Suppressor macrophage treated with lipopolysaccharide for 1 hour (primary cell): Measurements from ENCODE around the gene PDZD7.
A peak's percentile ranks its signal among the peaks of the same experiment; 100 is the strongest.

ENCODE experiments used
- DNase-seq, 3 donors: peaks; one replicate each; pipeline ENCODE4 v3.0.0-alpha.2; 2020 to 2022

Gene PDZD7

DNA sequence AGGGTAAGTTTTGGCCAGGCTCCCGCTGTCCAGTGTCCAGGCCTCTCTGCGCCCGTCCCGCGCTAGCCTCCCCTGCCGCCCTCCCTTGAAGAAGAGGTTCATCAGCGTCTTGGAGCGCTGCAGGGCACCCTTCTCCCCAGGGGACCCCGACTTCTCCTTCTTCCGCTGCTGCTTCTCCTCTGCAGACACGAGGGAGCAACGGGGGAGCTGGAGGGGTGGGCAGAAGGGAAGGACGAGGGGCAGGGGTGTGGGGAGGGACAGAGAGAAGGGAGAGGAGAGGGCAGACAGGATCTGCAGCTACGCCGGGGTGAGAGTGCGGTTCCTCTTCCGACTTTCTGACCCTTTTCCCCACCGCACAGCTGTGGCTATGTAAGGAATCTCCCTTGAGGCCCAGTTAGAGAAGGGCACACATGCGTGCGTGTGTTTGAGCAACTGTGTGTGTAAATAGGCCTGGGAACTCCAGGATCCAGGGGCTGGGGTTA, 12.8 kb downstream of the PDZD7 start:
- DNase-seq, result peak; percentile 78 to 84 (median 82)

DNA sequence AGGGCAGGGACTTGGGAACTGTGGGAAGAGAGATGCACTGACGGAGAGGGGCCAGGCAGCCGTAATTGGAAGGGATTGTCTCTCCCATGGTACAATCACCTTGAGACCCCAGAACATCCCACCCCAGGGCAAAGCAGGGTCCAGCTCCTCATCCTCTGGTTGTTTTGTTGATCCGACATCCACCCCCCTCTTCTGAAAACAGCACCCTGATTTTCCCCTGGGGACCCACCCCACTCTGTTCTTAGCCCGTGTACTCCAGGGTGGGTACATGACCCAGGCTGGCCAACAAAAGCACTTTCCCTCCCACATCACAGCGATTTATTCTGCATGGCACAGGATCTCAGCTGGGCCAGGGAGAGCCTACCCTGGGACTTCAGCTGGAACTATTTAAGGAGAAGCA, 14.1 kb downstream of the PDZD7 start:
- DNase-seq, result no peak

GRCh38 chr10:101015582-101015973, 15.4 kb downstream of the PDZD7 start:
- DNase-seq, result no peak

- peak; percentile 61 to 80 (median 71) for DNase-seq
These were observed 15.9 kb downstream of the PDZD7 start for GRCh38 chr10:101014966-101015581.

GRCh38 chr10:101014230-101014884, 16.6 kb downstream of the PDZD7 start:
- DNase-seq, result peak; percentile 77 to 85 (median 84)

DNA sequence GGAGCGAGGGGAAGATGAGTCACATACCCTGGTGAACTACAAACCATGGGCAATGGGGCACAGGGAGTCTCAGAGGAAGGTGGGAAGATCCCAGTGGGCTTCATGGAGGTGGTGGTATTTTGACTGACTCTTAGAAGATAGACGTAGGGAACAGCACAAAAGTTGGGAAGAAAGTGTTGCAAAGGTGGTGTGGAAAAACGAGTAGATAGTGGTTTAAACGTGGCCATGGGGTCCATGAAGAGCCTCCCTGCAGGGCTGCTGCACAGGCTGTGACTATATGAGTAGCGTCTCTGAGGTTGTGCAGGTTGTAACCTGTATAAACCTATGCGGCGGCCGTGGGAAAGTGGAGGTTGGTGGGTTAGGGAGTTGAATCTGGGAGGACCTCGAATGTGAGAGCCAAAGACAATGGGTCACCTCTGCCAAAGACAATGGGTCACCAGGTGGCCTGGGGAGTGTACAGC, 17.5 kb downstream of the PDZD7 start:
- DNase-seq, result no peak

DNA sequence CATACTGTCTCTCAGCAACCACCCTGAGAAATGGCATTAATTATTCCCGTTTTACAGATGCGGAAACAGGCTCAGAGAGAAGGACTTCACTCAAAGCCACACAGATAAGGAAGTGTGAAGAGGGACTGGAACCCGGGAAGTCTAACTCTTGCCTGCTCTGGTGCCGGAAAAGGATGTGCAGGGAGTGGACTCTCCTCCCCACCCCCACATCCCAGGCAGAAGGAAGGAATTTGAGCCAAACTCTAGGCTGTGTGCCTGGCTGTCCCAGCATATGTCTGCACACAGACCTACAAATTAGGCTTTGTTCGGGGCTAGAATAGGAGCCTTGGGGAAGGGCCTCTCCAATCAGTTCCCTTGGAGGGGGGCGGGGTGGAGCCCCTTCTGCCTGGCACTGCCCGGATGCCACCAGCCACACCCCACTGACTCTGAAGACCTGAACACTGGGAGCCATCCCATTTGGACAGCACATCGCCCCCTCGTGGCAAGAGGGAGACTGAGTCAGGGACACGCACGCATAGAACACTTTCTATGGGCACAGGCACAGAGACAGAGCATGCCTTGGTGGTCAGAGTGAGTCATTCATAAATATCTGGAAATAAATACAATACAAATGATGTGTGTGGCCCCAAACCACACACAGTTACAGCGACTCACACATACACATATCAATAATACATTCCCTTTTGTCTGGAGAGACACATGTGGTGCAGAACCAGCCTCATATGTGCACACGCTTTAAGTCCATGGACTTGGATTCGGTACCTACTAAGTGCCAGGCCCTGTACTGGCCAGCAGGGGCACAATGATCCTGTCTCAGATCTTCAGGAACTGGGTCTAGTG, 18.2 kb downstream of the PDZD7 start:
- DNase-seq, result peak; percentile 87 to 93 (median 90)

DNA sequence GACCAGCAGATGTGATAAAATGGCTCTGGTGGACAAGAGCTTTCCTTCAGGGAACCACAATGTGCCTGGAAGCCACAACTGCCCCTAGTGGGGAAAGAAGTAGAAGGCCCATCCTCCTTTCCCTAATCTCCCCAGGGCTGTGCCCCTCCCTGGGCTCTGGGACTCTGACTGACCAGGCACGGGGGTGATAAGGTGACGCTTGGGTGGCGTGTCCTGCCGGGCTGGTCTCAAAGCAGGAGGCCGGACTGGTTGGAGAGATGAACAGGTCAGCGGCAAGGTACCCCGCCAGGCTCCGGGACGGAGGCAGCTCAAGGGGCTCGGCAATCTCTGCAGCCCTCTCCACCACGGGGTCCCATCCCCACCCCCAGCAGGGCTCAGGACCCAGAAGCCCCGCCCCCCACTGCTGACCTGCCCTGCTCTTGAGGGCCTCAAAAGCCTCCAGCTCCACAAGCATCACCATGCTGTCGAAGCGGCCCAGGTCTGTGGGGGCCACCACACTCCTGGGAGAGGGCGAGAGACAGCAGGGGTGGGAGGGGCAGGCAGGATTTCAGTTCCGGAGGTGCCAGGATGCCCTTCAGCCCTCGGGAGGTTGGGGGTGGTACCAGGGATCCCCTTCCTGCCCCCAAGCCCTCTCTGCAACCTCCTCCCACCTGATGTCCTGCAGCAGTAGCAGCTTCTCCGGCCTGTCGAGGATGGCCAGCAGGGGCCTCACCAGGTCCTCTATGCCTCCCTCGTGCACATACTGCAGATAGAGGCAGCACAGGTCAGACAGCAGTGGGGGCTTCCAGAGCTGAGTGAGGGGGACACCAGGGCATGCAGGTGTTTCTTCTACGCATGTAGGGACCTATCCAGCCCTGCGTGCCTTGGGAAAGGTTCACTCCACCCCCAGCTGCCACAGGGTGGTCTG, 19.2 kb downstream of the PDZD7 start:
- peak in 2 of 3 donors; percentile 32 to 34 for DNase-seq

DNA sequence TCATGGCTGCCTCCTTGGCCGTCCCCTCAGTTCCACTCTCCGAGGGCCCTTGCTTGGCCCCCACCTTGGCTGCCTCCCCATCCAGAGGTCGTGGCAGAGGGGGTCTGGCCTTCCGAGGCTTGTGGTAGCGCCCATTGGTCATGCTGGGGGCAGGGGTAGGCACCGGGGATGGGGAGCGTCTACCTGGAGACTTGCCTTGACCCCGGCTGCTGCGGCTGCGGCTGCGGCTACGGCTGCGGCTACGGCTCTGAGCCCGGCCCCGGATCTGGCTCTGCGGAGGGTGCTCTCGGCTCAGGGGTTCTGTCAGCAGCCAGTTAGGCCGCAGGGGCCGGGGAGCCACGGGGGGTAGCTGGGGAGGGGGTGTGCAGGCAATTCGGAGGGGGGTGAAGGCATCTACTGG, 20.6 kb downstream of the PDZD7 start:
- no peak for DNase-seq

DNA sequence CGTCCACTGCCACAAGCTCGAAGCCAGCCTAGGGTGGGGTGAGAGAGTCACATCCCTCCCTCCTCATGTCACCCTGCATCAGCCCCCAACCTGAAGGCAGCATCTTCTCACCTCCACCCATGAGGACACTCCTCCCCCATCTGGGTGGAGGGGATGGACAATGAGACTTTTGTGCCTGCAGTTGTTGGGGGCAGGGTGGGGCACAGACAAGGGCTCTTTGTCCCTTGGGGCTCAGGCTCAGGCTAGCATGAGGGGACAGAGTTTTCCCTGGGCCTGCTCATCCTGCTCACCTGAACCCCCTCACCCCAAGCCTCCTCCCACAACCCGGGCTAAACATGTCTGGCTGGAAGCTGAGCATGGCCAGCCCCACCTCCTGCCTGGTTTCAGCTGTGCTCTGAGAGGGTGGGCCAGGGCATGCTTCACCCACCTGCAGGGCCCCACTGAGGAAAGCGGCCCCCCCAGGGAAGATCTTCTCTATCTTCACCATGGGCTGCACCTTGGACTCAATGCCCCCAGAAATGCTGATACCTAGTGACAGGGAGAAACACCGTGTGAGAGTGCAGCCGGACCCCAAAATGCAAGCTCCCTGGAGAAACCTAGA, 22.0 kb downstream of the PDZD7 start:
- DNase-seq, result no peak

DNA sequence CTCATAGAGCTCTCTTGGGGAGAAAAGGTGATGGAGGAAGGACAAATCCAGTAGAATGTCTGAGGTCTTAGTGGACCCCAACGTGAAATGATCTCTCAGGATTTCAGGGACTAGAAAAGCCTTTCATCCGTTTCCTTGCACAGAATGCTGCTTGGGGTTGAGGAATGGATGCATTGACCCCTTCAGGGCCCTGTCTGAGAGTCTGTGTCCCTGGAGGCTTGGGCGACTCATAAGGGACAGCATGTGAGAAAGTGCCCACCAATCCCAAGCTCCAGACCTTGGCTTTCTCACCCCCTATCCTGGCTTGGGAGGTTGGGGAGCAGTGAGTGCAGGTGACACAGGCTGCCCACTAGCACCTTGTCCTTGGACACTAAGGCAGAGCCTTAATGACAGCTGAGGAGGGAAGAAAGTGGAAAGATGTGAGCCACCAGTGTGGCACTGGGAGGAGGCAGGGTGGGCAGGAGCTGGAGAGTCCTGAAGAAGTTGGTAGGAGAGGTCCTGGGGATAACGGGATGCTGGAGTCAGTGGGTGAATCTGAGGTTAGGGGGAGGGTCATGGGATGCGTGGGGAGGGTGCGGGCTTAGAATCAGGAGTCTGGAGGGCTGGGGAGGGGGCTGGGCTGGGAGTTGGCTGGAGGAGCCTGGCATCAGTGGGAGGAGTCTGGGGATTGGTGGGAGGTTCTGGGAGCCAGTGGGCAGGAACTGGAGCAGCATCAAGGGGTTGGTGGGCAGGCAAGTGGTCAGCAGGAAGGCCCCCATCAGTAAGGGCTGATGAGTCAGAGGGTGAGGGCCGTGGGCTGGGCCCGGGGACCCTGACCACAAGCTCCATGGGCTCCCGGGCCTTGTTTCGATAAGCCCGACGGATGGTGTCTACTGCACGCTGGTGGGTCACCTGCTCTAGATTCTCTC, 22.8 kb downstream of the PDZD7 start:
- no peak for DNase-seq

- no peak for DNase-seq
These were observed 23.7 kb downstream of the PDZD7 start for GRCh38 chr10:101007099-101007711.

DNA sequence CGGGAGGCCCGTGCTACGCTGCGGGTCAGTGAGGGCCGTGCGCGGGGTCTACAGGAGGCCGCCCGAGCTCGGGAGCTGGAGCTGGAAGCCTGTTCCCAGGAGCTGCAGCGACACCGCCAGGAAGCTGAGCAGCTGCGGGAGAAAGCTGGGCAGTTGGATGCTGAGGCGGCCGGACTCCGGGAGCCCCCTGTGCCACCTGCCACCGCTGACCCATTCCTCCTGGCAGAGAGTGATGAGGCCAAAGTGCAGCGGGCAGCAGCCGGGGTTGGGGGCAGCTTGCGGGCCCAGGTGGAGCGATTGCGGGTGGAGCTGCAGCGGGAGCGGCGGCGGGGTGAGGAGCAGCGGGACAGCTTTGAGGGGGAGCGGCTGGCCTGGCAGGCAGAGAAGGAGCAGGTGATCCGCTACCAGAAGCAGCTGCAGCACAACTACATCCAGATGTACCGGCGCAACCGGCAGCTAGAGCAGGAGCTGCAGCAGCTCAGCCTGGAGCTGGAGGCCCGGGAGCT, 24.3 kb downstream of the PDZD7 start:
- no peak for DNase-seq

DNA sequence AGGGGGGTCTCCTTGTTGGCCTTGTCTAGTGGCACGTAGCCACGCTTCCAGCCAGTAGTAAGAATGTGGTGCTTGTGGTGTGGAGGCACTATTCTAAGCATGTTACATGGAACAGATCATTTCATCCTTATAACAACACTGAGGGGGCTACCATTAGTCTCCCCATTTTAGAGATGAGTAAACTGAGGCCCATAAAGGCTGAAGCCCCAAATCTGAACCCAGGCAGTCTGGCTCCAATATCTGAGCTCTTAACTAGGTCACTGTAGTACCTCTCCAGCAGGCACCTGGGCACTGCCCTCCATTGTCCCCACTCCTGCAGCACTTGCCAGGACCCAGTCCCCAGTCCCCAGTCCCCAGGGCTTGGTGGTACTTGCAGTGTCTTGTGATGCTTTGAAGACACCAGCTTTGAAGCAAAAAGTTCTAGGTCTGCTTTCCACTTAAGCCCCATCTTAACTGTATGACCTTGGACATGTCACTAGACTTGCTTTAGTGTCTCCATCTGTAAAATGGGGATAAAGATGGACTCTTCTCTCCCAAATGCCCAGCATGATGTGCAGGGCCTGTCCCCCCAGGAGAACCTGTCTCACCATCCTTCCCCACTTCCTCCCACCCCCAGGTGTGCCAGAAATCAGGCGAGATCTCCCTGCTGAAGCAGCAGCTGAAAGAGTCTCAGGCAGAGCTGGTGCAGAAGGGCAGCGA, 24.9 kb downstream of the PDZD7 start:
- DNase-seq, result no peak

DNA sequence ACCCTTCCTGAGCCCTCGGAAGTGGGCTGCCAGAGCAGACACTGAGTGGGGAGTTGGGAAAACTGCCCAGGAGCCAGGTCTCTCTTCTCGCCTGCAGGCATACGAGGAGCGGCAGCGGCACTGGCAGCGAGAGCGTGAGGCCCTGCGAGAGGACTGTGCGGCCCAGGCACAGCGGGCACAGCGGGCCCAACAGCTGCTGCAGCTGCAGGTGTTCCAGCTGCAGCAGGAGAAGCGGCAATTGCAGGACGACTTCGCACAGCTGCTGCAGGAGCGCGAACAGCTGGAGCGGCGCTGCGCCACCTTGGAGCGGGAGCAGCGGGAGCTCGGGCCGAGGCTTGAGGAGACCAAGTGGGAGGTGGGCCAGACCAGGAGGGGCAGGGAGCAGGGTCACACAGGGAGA, 25.6 kb downstream of the PDZD7 start:
- no peak for DNase-seq

GRCh38 chr10:101003639-101004206, 27.2 kb downstream of the PDZD7 start:
- no peak for DNase-seq

GRCh38 chr10:101002456-101002855, 28.5 kb downstream of the PDZD7 start:
- no peak for DNase-seq

DNA sequence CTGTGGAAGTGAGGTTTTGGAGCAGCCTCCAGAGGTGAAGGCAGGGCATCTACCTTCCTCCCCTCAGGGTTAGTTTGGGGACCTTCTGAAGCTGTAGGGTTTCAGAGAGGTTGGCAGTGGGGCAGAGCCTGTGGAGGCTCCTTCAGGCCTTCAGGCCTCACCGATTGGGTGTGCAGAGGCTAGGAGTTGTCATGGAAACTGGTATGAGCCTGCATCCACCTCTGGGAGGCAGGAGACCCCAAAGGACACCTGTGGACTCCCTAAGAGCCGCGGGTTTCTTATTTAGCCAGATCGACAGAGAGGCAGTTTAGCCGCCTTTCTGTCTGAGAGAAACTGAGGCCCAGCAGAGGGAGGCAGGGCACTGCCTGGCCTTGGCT, 29.3 kb downstream of the PDZD7 start:
- no peak for DNase-seq

GRCh38 chr10:101000915-101001658, 29.8 kb downstream of the PDZD7 start:
- DNase-seq, result peak; percentile 69 to 87 (median 84)
